ENCODE data around the gene SLC38A8.
A peak's percentile ranks its signal among the peaks of the same experiment; 100 is the strongest.

The SLC38A8 gene

DNA sequence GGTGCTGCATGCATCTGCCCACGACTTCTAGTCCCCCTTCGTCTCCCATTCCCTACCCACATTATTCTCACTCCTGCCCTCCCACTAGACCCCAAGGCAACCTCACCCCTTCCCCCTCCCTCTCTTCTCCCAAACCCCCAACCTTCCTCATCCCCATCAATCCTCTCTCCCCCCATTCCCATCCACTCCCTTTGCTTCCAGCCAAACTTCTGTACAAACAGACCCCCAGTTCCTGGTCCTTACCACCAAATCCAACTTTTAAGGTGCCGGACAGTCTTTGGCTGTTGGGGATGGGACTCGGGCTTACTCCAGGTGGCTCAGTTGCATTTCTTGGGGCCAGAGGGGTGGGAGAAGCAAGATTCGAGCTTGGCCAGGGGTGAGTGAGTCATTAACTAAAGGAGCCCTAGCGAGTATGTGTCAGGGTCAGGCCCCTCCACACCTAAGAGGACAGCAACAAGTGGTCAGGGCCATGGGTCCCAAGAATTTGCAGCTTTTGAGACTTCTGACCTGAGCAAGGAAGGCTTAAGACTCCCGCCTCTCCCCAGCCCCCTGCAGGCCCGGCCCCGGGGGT, at the start of gene SLC38A8:
Gene SLC38A8, minus strand, starts transcription at position 488 of the 571 bp plus-strand sequence. CDS start 638 bp downstream, outside the sequence.
- no peak for DNase-seq

GRCh38 chr16:84091460-84091859, 48.9 kb upstream of the SLC38A8 start:
- no peak for DNase-seq

- DNase-seq: no peak
Measured at GRCh38 chr16:84090211-84090610, 47.6 kb upstream of the SLC38A8 start.

DNA sequence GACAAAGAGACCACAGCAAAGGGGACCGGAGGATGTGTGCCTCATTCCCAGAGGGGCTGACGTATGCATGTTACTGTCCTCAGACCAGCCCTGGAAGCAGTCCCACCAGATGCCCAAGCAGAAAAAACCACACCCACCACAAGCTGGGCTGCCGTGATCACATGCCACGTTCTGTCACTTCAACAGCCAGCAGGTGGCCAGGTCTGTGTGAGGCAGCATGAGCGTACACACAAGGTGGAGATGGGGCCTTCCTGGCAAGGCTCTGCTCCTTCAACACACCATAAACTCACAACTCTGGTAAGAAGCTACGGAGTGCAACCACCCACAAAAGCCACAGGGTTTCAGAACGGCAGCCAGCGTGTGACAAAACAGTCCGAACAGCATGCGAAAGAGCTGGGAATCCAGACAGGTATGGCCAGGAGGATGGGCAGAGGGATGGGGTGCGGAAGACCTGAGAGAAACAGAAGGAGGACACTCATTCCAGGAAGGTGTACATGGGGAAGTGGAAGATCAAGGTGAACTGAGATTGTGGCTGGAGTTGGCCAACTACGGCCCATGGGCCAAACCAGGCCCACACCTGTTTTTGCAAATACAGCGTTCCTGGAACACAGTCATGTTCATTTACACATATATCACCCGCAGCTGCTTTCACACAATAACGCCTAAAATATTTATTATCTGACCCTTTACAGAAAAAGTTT, 46.2 kb upstream of the SLC38A8 start:
- DNase-seq: peak; percentile 41

DNA sequence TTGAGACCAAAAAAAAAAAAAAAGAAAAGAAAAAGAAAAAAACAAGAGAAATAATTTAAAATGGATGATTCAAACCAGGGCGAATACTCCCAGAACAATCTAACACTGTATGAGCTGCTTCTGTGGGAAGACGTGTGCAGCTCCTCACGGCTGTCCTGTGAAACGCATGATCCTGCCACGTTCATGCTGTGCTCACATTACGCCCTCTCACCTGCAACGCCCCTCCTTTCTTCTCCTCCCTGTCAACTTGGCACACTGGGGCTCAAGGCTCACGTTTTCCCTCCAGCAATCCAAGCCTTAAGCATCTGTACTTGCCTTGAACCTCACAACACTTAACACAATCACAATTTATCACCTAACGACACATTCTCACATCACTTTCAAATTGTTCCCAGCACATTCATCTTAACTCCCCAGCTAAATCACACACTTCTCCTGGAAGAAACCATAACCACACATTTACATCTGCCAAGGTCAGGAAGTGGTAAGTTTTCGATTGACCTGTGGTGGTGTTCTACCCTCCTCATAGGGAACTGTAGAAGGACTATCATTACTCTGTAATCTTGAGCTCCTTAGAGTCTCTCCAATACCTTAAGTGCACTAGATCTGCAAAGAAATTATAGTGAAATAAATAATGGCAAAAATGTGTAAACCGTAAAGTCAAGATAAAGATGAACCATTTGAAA, 45.0 kb upstream of the SLC38A8 start:
- DNase-seq: no peak

- DNase-seq: no peak
Measured at GRCh38 chr16:84087001-84087400, 44.4 kb upstream of the SLC38A8 start.

GRCh38 chr16:84086341-84086740, 43.7 kb upstream of the SLC38A8 start:
- no peak for DNase-seq

DNA sequence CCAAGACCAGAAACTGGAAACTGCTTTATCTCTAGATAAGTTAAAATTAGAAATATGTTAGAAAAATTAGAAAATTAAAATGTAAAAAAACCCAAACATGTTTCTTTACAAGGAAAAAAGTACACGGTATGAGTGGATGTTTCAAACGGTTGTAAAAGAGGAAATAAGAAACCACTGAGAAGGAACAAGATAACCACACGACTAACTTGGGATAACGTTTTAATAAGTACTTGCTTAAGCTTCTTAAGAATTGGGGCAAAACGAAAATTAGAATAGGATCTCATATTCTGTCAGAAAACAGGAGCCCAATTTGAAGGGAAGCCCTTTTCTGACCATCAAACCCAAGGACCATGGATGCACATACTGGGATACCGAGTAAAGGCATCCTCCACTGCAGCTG, 43.2 kb upstream of the SLC38A8 start:
- DNase-seq: no peak

DNA sequence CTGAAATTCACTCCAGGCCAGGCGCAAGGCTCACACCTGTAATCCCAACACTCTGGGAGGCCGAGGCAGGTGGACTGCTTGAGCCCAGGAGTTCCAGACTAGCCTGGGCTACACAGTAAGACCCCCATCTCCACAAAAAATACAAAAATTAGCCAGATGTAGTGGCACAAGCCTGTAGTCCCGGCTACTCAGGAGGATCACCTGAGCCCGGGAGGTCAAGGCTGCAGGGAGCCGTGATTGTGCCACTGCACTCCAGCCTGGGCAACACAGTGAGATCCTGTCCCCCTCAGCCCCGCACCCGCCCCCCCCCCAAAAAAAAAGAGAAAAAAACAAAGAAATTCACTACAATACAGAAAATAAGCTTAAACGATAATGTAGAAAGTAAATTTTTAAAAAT, 42.7 kb upstream of the SLC38A8 start:
- no peak for DNase-seq

GRCh38 chr16:84084570-84085270, 42.1 kb upstream of the SLC38A8 start:
- DNase-seq: peak; percentile 65

DNA sequence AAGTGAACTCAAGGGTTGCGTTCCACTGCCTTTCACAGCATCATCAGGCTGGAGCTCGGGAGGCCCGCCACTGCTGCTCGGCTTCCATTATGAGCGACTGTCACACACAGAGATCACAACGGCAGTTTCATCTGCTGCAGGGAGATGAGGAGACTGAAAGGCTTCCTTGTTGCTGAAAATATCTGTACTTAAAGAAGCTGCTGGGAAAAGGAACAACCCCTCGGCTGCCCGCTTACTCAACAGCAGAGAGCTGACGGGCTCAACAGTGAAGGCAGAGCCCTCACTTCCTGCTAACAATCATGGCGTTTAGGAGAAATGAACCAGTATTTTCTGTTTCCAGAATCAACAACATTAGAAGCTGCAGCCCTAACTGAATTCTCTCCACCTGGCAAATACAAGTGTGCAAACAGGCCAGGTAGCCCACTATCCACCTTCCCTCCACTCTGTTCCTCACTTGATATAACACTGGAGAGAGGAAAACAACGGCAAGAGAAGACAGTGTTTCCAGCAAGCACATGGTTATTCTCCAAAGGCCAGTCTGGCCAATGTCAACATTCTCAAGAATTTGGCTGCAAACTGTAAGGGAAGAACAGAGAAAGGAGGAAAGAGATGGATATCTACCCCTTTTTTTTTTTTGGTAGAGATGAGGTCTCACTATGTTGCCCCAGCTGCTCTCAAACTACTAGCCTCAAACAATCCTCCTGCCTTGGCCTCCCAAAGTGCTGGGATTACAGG, 40.4 kb upstream of the SLC38A8 start:
- no peak for DNase-seq

DNA sequence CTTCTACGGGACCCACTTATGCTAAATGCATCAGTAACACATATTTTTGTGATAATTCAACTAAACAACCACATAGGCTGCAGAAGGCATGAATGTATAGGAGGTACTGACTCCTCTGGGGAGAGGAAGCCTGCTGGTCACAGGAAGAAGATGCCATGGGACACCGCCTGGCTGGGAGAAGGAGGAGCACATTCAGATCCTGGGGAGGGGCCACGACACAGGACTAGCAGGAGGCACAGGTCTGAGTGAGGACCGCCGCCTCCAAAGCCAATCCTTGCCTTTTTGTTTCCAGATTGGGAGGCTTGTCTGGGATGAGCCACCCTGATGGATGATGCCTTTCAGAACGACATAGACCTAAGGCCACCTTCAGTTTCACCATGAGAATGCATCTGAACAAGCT, 39.5 kb upstream of the SLC38A8 start:
- no peak for DNase-seq

- DNase-seq: no peak
Measured at GRCh38 chr16:84081446-84081989, 38.9 kb upstream of the SLC38A8 start.

DNA sequence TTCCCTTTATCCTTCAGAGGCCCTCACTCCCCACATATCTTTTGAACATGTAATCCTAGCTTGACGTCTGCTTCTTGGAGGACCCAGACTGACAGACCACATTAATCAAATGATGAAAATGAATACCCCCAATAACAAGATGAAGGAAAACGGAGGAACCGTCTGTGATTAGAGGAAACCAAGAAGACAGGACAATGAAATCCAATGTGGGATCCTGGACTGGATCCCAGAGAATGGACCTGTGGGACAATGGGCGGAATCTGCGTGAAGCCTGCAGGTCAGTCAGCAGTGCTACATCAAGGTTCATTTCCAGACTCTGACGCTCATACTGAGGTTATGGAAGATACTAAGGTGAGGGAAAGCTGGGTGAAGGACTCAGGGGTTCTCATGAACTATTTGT, 38.2 kb upstream of the SLC38A8 start:
- DNase-seq: no peak

DNA sequence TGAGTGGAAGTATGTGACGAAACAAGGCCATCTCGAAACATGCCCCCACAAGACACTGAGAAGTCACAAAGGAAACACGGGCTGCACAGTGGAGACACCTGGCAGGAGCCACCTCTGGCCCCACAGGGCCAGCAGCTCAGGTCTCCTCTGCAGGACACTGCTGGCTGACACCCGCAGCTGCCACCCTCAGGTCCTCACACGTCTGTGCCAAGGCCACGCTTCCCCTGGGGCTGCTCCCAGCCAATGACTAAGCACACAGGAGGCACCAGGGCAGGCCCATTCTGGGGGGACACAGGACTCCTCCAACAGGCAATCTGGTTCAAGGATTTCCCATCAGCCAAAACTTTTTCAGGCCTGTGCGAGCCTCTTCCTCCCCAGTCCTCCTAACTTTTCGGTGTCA, 37.8 kb upstream of the SLC38A8 start:
- no peak for DNase-seq

GRCh38 chr16:84079664-84080063, 37.1 kb upstream of the SLC38A8 start:
- DNase-seq: no peak

DNA sequence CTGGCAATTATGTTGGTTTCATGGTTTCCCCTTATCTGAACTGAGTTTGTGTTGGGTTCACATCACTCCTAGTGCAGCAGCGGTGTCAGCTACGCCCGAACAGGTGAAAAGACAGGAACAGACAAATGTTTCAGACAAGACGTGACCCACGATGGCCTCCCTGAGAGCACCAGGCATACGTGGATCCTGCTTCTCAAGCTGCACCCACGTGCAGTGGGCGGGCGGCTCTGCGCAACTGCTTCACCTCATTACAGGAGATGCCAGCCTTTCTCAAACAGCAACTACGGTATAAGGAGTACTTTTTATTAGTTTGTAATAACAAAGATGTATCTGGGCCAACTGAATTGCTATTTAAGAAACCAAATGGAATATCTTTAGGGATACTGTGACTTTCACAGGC, 32.8 kb upstream of the SLC38A8 start:
- no peak for DNase-seq

GRCh38 chr16:84074721-84075120, 32.1 kb upstream of the SLC38A8 start:
- DNase-seq: no peak

DNA sequence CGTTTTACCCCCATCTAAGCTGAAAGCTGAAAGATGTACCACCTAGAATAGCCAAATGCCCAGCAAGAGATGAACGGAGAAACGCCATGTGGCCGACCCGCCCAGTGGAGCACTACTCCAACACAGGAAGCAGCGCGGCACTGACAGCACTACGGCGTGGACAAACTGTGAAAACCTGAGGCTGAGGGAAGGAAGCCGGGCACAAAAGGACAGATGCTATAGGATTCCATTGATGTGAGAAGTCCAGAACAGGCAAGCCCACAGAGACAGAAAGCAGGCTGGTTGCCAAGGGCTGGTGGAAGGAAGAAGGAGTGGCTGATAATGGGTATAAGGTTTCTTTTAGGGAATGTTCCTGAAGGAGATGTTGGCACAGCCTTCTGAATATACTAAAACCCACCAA, 29.4 kb upstream of the SLC38A8 start:
- DNase-seq: no peak

DNA sequence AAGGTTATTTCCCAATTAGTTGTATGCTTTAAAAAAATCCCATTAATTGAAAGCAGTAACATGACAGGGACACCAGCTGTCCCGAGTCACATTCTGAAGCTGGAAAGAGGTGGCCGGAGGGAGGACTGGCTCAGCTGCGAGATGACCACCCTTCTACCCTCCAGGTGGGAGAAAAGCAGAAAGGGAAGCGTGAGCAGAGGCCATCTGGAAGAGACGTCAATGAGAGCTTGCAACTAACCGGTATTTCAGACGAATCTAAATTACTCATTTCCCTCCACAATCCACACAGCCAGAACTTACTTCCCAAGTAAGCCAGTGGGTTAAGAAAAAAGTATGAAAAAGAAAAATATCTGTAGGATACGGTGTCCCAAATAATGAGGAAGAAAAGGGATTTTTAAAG, 28.5 kb upstream of the SLC38A8 start:
- no peak for DNase-seq

DNA sequence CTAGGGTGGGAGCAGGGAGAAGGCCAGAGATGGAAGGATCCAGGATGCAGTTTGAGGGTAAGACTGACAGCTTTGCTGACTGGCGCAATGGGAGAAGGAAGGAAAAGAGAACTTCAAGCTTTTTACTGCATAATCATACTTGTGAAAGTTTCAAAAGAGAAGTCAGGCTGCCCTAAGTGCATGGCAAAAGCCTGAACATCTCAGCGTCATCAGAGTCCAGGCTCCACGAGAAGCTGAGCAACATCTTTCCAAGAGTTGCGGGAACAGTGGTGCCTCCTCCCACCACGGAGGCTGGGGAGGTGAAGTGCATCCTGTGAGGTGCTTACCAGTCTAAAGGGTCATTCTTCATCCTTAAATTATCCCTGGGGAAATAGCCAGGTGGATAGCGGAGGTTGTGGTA, 26.9 kb upstream of the SLC38A8 start:
- no peak for DNase-seq

- DNase-seq: no peak
Measured at GRCh38 chr16:84068783-84069462, 26.3 kb upstream of the SLC38A8 start.
